ENCODE measurements around the gene GIN1.
"Not testable (repeated sequence)": the region's sequence is repeated elsewhere in the genome, so short reads cannot be mapped to it uniquely, and the experiment has no call there.

GIN1 gene

DNA sequence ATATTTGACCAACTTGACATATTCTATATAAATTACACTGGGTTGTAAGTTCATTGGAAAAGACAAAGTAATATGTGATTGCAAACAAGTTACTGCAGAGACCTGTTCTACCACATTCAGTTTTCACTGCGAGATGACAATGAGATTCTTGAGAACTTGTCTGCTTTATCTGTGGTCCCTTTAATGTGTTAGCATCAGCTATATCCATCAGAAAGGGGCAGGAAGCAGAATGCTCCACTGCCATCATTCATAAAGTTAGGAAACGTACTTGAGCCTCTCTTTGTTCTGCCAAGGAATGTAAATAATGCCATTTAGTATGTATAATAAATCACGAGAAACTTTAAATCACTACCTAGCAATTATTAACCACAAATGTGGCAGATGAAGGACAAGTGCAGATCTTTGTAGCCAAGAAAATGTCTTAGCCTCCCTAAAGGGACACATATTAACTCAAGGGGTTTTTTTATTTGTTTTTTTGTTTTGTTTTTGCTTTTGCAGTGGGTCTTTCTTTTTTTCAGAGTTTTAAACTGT, 59.4 kb downstream of the GIN1 start:
- H3K4me1 ChIP-seq = peaks cover 2% of the 10 kb centered on the region; the same call in 1 of the 2 replicates
- TF ChIP-seq, protein P1, sequence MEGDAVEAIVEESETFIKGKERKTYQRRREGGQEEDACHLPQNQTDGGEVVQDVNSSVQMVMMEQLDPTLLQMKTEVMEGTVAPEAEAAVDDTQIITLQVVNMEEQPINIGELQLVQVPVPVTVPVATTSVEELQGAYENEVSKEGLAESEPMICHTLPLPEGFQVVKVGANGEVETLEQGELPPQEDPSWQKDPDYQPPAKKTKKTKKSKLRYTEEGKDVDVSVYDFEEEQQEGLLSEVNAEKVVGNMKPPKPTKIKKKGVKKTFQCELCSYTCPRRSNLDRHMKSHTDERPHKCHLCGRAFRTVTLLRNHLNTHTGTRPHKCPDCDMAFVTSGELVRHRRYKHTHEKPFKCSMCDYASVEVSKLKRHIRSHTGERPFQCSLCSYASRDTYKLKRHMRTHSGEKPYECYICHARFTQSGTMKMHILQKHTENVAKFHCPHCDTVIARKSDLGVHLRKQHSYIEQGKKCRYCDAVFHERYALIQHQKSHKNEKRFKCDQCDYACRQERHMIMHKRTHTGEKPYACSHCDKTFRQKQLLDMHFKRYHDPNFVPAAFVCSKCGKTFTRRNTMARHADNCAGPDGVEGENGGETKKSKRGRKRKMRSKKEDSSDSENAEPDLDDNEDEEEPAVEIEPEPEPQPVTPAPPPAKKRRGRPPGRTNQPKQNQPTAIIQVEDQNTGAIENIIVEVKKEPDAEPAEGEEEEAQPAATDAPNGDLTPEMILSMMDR (IDR thresholded peaks at IDR 0.05; ENCODE audit: low read depth, low read length) = no peak
- H3K36me3 ChIP-seq = no peaks in the 10 kb centered on the region
- no peaks in the 10 kb centered on the region for H3K9me3 ChIP-seq
- DNase-seq = no peak
- H3K4me3 ChIP-seq (ENCODE audit: low read depth, low read length) = no peak overlapping the region
- no peaks in the 10 kb centered on the region for H3K27me3 ChIP-seq

GRCh38 chr5:103059525-103059924, 60.4 kb downstream of the GIN1 start:
- no peaks in the 10 kb centered on the region for H3K36me3 ChIP-seq
- no peaks in the 10 kb centered on the region for H3K27me3 ChIP-seq
- no peak for DNase-seq
- H3K9me3 ChIP-seq = no peaks in the 10 kb centered on the region
- peaks cover 2% of the 10 kb centered on the region; the same call in 1 of the 2 replicates for H3K4me1 ChIP-seq
- H3K4me3 ChIP-seq (ENCODE audit: low read depth, low read length) = no peak overlapping the region
- TF ChIP-seq, protein P1 (IDR thresholded peaks at IDR 0.05; ENCODE audit: low read depth, low read length) = no peak

GRCh38 chr5:103057208-103058130, 62.5 kb downstream of the GIN1 start:
- no peaks in the 10 kb centered on the region for H3K9me3 ChIP-seq
- peaks cover 2% of the 10 kb centered on the region; the same call in 1 of the 2 replicates for H3K4me1 ChIP-seq
- no peak for DNase-seq
- H3K27me3 ChIP-seq = no peaks in the 10 kb centered on the region
- no peak overlapping the region for H3K4me3 ChIP-seq (ENCODE audit: low read depth, low read length)
- no peaks in the 10 kb centered on the region for H3K36me3 ChIP-seq
- TF ChIP-seq, protein P1 (IDR thresholded peaks at IDR 0.05; ENCODE audit: low read depth, low read length) = no peak

DNA sequence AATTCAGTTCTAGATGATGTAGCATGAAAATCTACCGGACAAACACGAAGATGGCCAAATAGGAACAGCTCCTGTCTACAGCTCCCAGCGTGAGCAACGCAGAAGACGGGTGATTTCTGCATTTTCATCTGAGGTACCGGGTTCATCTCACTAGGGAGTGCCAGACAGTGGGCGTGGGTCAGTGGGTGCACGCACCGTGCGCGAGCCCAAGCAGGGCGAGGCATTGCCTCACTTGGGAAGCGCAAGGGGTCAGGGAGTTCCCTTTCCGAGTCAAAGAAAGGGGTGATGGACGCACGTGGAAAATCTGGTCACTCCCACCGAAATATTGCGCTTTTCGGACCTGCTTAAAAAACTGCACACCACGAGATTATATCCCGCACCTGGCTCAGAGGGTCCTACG, 73.2 kb downstream of the GIN1 start:
- H3K4me1 ChIP-seq; H3K36me3 ChIP-seq; H3K9me3 ChIP-seq; H3K27me3 ChIP-seq; DNase-seq; H3K4me3 ChIP-seq (ENCODE audit: low read depth, low read length): not testable (repeated sequence)

GRCh38 chr5:103041071-103041676, 78.8 kb downstream of the GIN1 start:
- H3K27me3 ChIP-seq = no peaks in the 10 kb centered on the region
- DNase-seq = no peak
- TF ChIP-seq, protein P1 (IDR thresholded peaks at IDR 0.05; ENCODE audit: low read depth, low read length) = peak; percentile 54
- no peaks in the 10 kb centered on the region for H3K36me3 ChIP-seq
- H3K4me1 ChIP-seq = no peaks in the 10 kb centered on the region; the same call in 1 of the 2 replicates
- H3K9me3 ChIP-seq = no peaks in the 10 kb centered on the region
- no peak overlapping the region for H3K4me3 ChIP-seq (ENCODE audit: low read depth, low read length)

GRCh38 chr5:103037673-103038455, 82.1 kb downstream of the GIN1 start:
- TF ChIP-seq, protein P1 (IDR thresholded peaks at IDR 0.05; ENCODE audit: low read depth, low read length) = no peak
- Histone ChIP-seq H3K4me1 (no peaks in the 10 kb centered on the region; the same call in none of the 2 replicates), H3K9me3 (no peaks in the 10 kb centered on the region), H3K27me3 (no peaks in the 10 kb centered on the region), H3K4me3 (ENCODE audit: low read depth, low read length) (no peak overlapping the region), H3K36me3 (no peaks in the 10 kb centered on the region)
- DNase-seq = no peak
